HepG2 (cell line): Measurements from ENCODE around the gene RGP1. TPM values are rescaled to one million over a fixed set of nuclear protein-coding genes. Genes with fewer than 3 reads are reported as not detected.

Experiments
- ATAC-seq: fragments of 200-7000 bp; cut with Tn5 transposase; 3 replicates; pipeline ENCODE4 v1.9.1; 2020; ENCODE audit warnings: mild to moderate bottlenecking, moderate library complexity
- BruUV-seq: library from RNA; stranded (reverse); fragments of 400-500 nt; replicated peaks from 2 replicates; lab custom pipeline; 2021; lab: Mats Ljungman, UMichigan
- CTCF ChIA-PET: fragments of 300-600 bp; formaldehyde crosslinking; extraction: SDS; loops from one replicate; lab custom pipeline; 2021; ENCODE audit warnings: low total read pairs, inconsistent platforms, low intra/inter-chr PET ratio; lab: Yijun Ruan, JAX
- POLR2A ChIA-PET: fragments of 350-600 bp; sonication (Branson Sonifier 250); formaldehyde crosslinking; loops from one replicate; lab custom pipeline; 2020; ENCODE audit warnings: antibody characterized with exemption, inconsistent platforms; lab: Yijun Ruan, JAX
- DNase-seq: peaks from one replicate; pipeline ENCODE4 v3.0.0-alpha.2; 2015; ENCODE audit warnings: low spot score
- FAIRE-seq: peaks from 3 replicates; lab custom pipeline; 2011; peaks lifted over from hg19 to GRCh38; lab: Jason Lieb, UNC
- H2AFZ ChIP-seq: one replicate; pipeline ENCODE4 v1.6.1; 2011; ENCODE audit warnings: low read length, inconsistent platforms
- H3K27ac ChIP-seq: fragments of 300-600 bp; 3 replicates; pipeline ENCODE4 v1.8.0; 2011; ENCODE audit warnings: mixed run types, mild to moderate bottlenecking, mixed read lengths, low read length, inconsistent platforms; ENCODE audit not compliant: insufficient read depth; ENCODE audit errors: extremely low read length
- H3K27me3 ChIP-seq, 2 experiments: fragments of 200-600 bp in 1 of 2; 2 replicates in 1 of 2; 3 replicates in 1 of 2; pipeline versions ENCODE4 v1.6.0 to v1.8.0; 2011; ENCODE audit warnings: low read length in 2 of 2, mild to moderate bottlenecking in 2 of 2, moderate library complexity in 2 of 2, inconsistent platforms in 1 of 2; ENCODE audit not compliant: insufficient read depth in 2 of 2, control insufficient read depth in 1 of 2
- H3K36me3 ChIP-seq, 2 experiments: fragments of 200-600 bp in 1 of 2; replicated peaks in 1 of 2; 2 replicates in 1 of 2; 3 replicates in 1 of 2; pipeline versions ENCODE4 v1.5.1 to v1.8.0; 2011; ENCODE audit warnings: low read length in 2 of 2, inconsistent platforms in 1 of 2; ENCODE audit not compliant: insufficient read depth in 2 of 2, control insufficient read depth in 1 of 2
- H3K4me1 ChIP-seq: 2 replicates; pipeline ENCODE4 v1.5.1; 2012; ENCODE audit warnings: low read length, inconsistent platforms; ENCODE audit not compliant: insufficient read depth
- H3K4me2 ChIP-seq: 2 replicates; pipeline ENCODE4 v1.6.0; 2011; ENCODE audit warnings: low read depth, low read length, inconsistent platforms
- H3K4me3 ChIP-seq, 3 experiments: fragments of 200-600 bp in 1 of 3; sonication (generic), shearing (Covaris generic) in 1 of 3; replicated peaks in 1 of 3; 2 replicates each; pipeline ENCODE4 v1.5.1; 2011 to 2016; ENCODE audit warnings: low read length in 3 of 3, inconsistent platforms in 2 of 3, low read depth in 2 of 3, mild to moderate bottlenecking in 2 of 3, control low read depth in 1 of 3, mixed read lengths in 1 of 3; ENCODE audit not compliant: insufficient read depth in 1 of 3
- H3K79me2 ChIP-seq: one replicate; pipeline ENCODE4 v1.6.1; 2011; ENCODE audit warnings: low read length, inconsistent platforms; ENCODE audit not compliant: insufficient read depth
- H3K9ac ChIP-seq: 2 replicates; pipeline ENCODE4 v1.6.0; 2011; ENCODE audit warnings: mild to moderate bottlenecking, low read depth, low read length, inconsistent platforms; ENCODE audit not compliant: insufficient read depth
- H3K9me3 ChIP-seq: 2 replicates; pipeline ENCODE4 v1.5.1; 2012; ENCODE audit warnings: mild to moderate bottlenecking, low read length
- H4K20me1 ChIP-seq: 2 replicates; pipeline ENCODE4 v1.6.0; 2011; ENCODE audit warnings: inconsistent platforms, mild to moderate bottlenecking, low read length, moderate library complexity; ENCODE audit not compliant: insufficient read depth
- ATF7 ChIP-seq, 2 experiments: fragments of 450-650 bp in 1 of 2; sonication (generic) in 1 of 2; formaldehyde crosslinking in 1 of 2; IDR thresholded peaks; 2 replicates each; pipeline versions ENCODE4 v1.4.0 to v1.6.1; 2016 to 2020; ENCODE audit warnings: antibody characterized with exemption in 1 of 2, mild to moderate bottlenecking in 1 of 2, missing genetic modification reagents in 1 of 2
- ATM ChIP-seq: fragments of 450-650 bp; IDR thresholded peaks from 2 replicates; pipeline ENCODE4 v1.7.1; 2017; ENCODE audit warnings: mild to moderate bottlenecking, borderline replicate concordance
- CREB1 ChIP-seq, 2 experiments: fragments of 450-650 bp in 1 of 2; IDR thresholded peaks; 2 replicates each; pipeline ENCODE4 v1.6.1; 2016 to 2017; ENCODE audit warnings: control low read depth in 1 of 2, mild to moderate bottlenecking in 1 of 2, missing compliant biosample characterization in 1 of 2, missing genetic modification characterization in 1 of 2
- CREM ChIP-seq, 2 experiments: sonication (generic) in 1 of 2; formaldehyde crosslinking in 1 of 2; IDR thresholded peaks; 2 replicates each; pipeline versions ENCODE4 v1.4.0 to v1.6.1; 2016 to 2020; ENCODE audit warnings: antibody characterized with exemption in 1 of 2, mild to moderate bottlenecking in 1 of 2, missing genetic modification reagents in 1 of 2
- GATAD2A ChIP-seq: IDR thresholded peaks from 2 replicates; pipeline ENCODE4 v1.6.1; 2016
- ZNF263 ChIP-seq: sonication (generic); formaldehyde crosslinking; IDR thresholded peaks from 2 replicates; pipeline ENCODE4 v1.4.0; 2020; ENCODE audit warnings: missing genetic modification reagents
- ZNF746 ChIP-seq: sonication (generic); formaldehyde crosslinking; IDR thresholded peaks from 2 replicates; pipeline ENCODE4 v1.8.0; 2022; ENCODE audit warnings: mild to moderate bottlenecking, missing genetic modification reagents
- ZNF766 ChIP-seq: sonication (generic); formaldehyde crosslinking; IDR thresholded peaks from 2 replicates; pipeline ENCODE4 v1.5.0; 2020; ENCODE audit warnings: missing genetic modification reagents, borderline replicate concordance
- WGBS: methylation state at CpG from one replicate; pipeline ENCODE4 v1.1.6; 2017; ENCODE audit warnings: low lambda C conversion rate; 5-methylcytosine and 5-hydroxymethylcytosine counted together
- in situ Hi-C: cut with HindIII; loops from 2 replicates; pipeline ENCODE4 v1.10.0; 2017; ENCODE audit warnings: low pct_unique_long_range_greater_than_20kb; ENCODE audit not compliant: extremely low pct_ligation_motif_present
- intact Hi-C: fragments of 100-400 bp; cut with micrococcal nuclease; formaldehyde crosslinking; loops from one replicate; pipeline ENCODE4 v1.10.0; 2022; ENCODE audit not compliant: unreplicated experiment
- polyA plus RNA-seq, 8 experiments: library from polyadenylated mRNA; depleted of rRNA in 3 of 8; stranded (reverse) in 7 of 8; unstranded in 1 of 8; fragments of >200 nt; fragmentation: Illumina TruSeq in 4 of 8; extraction: Trizol in 4 of 8; gene quantifications; 2 replicates each; pipeline versions ENCODE4 v1.2.1 to v1.2.3, GENCODE V29; 2011 to 2016; ENCODE audit warnings: low read depth in 4 of 8, missing spikeins in 1 of 8, mixed read lengths in 1 of 8; ENCODE audit not compliant: insufficient read depth in 1 of 8
- total RNA-seq, 5 experiments: library from RNA; depleted of rRNA; stranded (reverse); fragments of >200 nt; fragmentation: Illumina TruSeq; extraction: Trizol; gene quantifications; 2 replicates each; pipeline ENCODE4 v1.2.3, GENCODE V29; 2016; ENCODE audit warnings: low read depth in 1 of 5
- TF ChIP-seq, protein P1 (sequence below): sonication (generic); formaldehyde crosslinking; IDR thresholded peaks from 2 replicates; pipeline ENCODE4 v1.4.0; 2020; ENCODE audit warnings: mild to moderate bottlenecking, low read depth, missing genetic modification reagents

Gene RGP1
- total and polyA plus RNA-seq, 2 of the 13 experiments (the other 11 are each of a cell fraction or from before 2014, with no cell fraction given) = 12.7 to 21.0 TPM

- ChIA-PET POLR2A (no interaction called here), CTCF (no interaction called here)
- no peaks in the 10 kb centered on the region for H3K9me3 ChIP-seq
- ATAC-seq (no peak), FAIRE-seq (no peak), DNase-seq (no peak)
- in situ Hi-C loops = no loop called here
- TF ChIP-seq ZNF766 (CRISPR knock-in tag) (no peak), ZNF746 (CRISPR knock-in tag) (no peak), ATM (no peak), CREM (IDR thresholded peaks at IDR 0.05) (no peak), CREM (CRISPR knock-in tag; IDR thresholded peaks at IDR 0.05) (no peak), CREB1 (IDR thresholded peaks at IDR 0.05) (peak; percentile 66), CREB1 (CRISPR knock-in tag; IDR thresholded peaks at IDR 0.05) (no peak), GATAD2A (CRISPR knock-in tag) (no peak), ATF7 (IDR thresholded peaks at IDR 0.05) (peak; percentile 93), ATF7 (CRISPR knock-in tag; IDR thresholded peaks at IDR 0.05) (no peak), ZNF263 (no peak)
- TF ChIP-seq, protein P1, sequence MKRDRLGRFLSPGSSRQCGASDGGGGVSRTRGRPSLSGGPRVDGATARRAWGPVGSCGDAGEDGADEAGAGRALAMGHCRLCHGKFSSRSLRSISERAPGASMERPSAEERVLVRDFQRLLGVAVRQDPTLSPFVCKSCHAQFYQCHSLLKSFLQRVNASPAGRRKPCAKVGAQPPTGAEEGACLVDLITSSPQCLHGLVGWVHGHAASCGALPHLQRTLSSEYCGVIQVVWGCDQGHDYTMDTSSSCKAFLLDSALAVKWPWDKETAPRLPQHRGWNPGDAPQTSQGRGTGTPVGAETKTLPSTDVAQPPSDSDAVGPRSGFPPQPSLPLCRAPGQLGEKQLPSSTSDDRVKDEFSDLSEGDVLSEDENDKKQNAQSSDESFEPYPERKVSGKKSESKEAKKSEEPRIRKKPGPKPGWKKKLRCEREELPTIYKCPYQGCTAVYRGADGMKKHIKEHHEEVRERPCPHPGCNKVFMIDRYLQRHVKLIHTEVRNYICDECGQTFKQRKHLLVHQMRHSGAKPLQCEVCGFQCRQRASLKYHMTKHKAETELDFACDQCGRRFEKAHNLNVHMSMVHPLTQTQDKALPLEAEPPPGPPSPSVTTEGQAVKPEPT (CRISPR knock-in tag) = no peak
- H3K79me2 ChIP-seq = no peaks in the 10 kb centered on the region
- intact Hi-C loops = no loop called here
- peaks cover 0 to 2% of the 10 kb centered on the region in 2 experiments; a peak in 1 of 5 replicates for H3K36me3 ChIP-seq
- H3K27me3 ChIP-seq = no peaks in the 10 kb centered on the region
- BruUV-seq = no TSS peak
- H3K4me3 ChIP-seq = no peak overlapping the region
- no peak overlapping the region for H3K4me2 ChIP-seq
- H2AFZ ChIP-seq = no peak overlapping the region
- H3K4me1 ChIP-seq = peaks cover 26% of the 10 kb centered on the region
- 95% methylated on average over 5 of the region's 6 CpGs for WGBS
- no peaks in the 10 kb centered on the region for H4K20me1 ChIP-seq
- H3K9ac ChIP-seq = no peak overlapping the region
- H3K27ac ChIP-seq = no peak overlapping the region
Observed at GRCh38 chr9:35797311-35798109, 48.4 kb downstream of the RGP1 start.
